COR-L47 (cell line): ENCODE data around the gene CGREF1.
A peak's percentile ranks its signal among the peaks of the same experiment; 100 is the strongest.

Source experiments
- DNase-seq: peaks from one replicate; lab custom pipeline; 2025; lab: John Stamatoyannopoulos, UW

The CGREF1 gene, protein sequence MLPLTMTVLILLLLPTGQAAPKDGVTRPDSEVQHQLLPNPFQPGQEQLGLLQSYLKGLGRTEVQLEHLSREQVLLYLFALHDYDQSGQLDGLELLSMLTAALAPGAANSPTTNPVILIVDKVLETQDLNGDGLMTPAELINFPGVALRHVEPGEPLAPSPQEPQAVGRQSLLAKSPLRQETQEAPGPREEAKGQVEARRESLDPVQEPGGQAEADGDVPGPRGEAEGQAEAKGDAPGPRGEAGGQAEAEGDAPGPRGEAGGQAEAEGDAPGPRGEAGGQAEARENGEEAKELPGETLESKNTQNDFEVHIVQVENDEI

DNA sequence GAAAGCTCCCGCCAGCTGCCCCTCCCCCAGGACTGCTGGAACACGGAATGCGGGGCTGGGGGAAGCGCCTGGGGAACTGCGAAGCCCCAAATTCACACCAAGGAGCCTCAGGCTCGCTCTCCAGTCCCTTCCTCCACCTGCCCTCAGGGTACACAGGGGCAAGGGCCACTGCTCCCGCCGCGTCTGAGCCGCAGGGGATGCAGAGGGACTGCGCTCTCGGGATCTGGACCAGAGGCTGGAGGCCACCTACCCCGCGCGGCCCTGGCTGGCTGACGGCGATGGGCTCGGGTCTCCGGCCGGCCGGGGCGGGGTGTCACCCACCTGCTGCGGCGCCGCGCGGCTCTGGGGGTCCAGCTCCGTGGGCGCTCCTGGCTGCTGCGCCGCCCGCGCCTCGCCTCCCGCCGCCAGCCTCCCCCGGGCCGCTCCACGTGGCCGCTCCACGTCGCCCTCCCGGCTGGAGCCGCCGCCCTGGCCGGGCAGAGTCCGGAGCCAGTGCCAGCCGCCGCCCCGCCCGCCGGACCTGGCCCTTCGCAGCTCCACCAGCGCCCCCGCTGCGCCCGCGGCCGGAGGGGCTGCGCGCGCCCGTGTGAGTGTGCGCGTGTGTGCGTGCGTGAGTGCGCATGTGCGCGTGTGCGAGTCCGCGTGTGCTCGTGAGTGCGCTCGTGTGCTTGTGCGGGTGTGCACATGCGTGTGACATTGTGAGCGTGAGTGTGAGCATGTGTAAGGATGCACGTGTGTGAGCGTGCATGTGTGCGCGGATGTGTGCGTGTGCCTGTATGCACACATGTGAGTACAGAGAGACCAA lies at the start of gene CGREF1:
Gene CGREF1 (minus strand): TSS at position 604 of the 805 bp plus-strand sequence. CDS start 14,762 bp downstream, outside the sequence.
- DNase-seq = peak; percentile 42

DNA sequence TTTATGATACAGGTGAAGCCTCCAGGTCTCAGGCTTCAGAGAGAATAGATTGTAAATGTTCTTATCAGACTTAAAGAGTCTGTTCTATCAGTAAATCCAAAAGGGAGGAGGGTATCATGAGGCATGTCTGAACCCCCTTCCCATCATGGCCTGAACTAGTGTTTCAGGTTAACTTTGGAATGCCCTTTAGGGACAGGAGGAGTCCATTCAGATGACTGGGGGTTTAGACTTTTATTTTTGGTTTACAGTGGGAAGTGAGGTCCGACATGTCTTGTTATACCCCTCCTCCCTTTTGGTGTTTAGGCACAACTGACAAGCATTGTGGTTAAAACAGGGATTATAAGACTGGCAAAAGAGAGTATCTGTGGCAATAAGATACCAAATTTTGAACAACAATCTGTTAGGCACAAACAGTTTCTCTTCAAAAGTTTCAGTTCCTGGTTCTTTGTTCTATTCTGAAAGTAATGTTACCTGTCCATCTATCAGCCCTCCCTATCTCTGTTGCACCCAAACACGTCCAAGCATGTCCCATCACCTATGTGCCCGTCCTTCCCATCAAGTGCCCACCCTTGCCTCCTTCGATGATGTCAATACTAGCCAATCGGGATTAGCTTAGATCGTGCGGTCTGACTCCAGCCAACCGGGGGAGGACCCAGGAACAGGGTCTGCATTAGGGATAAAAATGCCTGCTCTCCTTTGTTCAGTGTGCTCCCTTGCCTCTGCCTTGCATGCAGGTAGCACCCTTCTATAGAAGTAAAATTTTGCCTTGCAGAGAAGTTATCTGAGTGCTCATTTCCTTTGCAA lies 46.2 kb upstream of the CGREF1 start:
- DNase-seq = no peak

- no peak for DNase-seq
Measured at GRCh38 chr2:27162151-27163121, 43.5 kb upstream of the CGREF1 start.

GRCh38 chr2:27160191-27160590 lies 41.3 kb upstream of the CGREF1 start:
- no peak for DNase-seq

GRCh38 chr2:27159271-27159670 lies 40.3 kb upstream of the CGREF1 start:
- DNase-seq = no peak

GRCh38 chr2:27158468-27158867 lies 39.5 kb upstream of the CGREF1 start:
- no peak for DNase-seq

DNA sequence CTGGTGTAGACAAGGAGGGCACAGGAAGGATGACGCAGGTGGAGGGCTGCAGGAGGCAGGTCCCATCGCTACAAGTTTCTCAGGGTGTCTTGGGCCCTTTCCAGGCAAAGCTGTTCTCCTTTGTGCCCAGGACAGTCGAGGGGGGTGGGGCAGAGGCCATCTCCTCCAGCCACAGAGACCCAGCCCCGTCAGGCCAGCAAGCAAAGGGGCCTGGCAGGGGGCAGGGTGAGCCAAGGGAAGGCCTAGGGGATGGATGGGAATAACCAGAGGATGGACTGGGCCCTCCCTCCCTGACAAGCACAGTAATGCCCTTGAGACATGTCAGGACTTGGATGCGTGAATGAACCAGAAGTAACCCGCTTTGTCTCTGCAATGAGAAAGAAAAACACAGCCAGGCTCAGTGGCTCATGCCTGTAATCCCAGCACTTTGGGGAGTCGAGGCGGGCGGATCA lies 36.2 kb upstream of the CGREF1 start:
- no peak for DNase-seq

DNA sequence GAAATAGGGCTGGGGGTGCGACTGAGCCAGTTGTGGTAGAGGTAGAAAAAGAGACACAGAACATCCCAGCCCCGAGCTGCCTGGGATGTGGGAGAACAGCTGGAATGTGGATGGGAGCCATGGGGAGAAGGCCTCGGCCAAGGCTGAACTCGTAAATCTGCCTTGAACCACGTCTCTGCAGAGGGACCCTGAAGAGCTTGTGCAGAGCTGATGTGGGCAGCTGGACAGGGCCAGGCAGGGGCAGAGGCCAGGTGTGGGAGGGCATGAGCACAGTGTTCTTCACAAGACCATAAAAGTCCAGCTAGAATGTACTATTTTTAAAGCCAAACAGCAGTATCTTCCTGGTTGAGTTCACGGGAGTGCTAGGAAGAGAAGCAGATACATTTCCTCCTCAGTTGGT lies 35.6 kb upstream of the CGREF1 start:
- DNase-seq = no peak

- DNase-seq = peak; percentile 67
Measured at GRCh38 chr2:27152796-27153464, 34.0 kb upstream of the CGREF1 start.

- no peak for DNase-seq
Measured at GRCh38 chr2:27152102-27152795, 33.3 kb upstream of the CGREF1 start.

- no peak for DNase-seq
Measured at GRCh38 chr2:27150639-27151230, 31.8 kb upstream of the CGREF1 start.

DNA sequence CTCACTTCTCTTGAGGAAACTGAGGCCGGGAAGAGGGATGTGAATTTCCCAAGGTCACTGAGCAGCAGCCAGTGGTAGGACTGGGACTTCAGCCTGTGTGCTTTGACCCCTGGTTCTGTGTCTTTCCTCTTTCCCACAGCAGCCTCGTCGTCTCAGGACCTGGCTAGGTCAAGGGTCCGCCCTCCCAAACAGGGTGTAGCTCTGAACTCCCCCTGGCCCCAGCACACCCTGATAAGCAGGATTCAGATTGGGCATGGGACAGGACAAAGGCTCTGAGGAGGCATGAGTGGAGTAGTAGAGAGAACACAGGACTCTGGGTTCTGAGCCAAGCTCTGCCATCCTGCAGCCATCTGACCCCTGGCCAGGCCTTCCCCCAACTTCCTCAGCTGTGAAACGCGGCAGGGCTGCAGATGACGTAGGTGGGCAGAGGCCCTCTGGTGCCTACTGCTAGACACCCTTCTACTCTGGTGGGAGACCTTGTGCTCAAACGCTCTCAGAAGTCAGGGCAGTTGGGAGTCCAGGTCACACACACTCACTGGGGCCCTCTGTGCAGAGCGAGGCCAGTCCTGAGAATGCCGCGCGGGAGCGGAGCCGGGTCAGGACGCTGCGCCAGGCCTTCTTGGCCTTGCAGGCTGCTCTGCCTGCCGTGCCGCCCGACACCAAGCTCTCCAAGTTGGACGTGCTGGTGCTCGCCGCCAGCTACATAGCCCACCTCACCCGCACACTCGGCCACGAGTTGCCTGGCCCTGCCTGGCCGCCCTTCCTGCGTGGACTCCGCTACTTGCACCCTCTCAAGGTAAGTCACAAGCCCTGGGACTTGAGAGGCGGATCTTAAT lies 30.9 kb upstream of the CGREF1 start:
- no peak for DNase-seq

DNA sequence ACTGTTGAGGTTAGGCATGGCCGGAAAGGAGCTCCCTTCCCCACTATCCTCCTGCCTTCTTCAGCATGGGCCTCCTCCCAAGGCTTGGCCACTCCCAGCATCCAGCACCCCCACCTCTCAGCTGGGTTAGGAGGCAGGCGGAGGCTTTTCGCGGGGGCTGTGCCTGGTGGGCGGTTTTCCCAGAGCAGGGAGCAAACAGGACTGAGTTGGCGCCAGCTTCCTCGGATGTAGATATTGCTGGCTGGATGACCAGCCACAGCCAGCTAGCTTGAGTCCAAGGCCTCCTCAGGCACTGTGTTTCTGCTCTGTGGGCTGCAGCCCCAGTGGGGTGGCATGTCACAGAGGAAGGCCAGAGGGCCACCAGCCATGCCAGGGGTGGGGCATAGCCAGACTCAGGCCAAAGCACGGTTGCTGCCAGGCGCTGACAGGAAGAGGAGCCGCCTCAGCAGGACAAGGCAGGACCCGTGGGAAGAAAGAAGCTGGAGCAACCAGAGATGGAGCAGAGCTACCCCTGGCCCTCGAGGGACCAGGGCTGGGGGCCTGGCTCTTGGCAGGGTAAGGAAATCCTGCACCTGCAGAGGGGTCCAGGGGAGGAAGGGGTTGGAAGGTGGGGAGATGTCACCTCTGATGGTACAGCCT lies 30.0 kb upstream of the CGREF1 start, which contains the start of gene TCF23:
Gene TCF23 (plus strand): TSS at position 204 of the 639 bp plus-strand sequence. CDS start 130 bp downstream, at position 334.
- DNase-seq = no peak

GRCh38 chr2:27147935-27148334 lies 29.0 kb upstream of the CGREF1 start:
- no peak for DNase-seq

- no peak for DNase-seq
Measured at GRCh38 chr2:27145682-27146081, 26.8 kb upstream of the CGREF1 start.

GRCh38 chr2:27143285-27143684 lies 24.4 kb upstream of the CGREF1 start:
- no peak for DNase-seq

GRCh38 chr2:27139310-27139709 lies 20.4 kb upstream of the CGREF1 start, which contains the start of gene PRR30:
TSS of gene PRR30 (minus strand) at chr2:27139410. CDS start at chr2:27138329, 1,081 bp downstream.
- no peak for DNase-seq

DNA sequence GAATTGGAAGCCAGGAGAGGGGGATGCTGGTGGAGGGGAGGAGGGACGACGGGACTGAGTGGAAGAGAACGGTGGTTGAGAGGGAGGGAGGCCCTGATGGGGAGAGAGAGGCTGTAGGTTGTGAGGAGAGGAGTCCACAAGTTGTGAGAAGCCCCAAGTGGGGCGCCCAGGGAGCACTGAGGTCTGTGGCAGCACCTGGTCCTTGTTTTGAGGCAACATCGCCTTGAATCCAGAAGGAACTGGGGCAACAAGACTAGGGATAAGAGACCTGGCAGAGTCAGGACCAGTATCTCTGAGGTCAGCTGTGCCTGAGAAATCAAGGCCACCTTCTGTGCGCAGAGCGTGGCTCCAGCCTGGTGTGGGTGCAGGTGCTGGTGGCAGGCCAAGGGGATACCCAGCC lies 19.2 kb upstream of the CGREF1 start:
- no peak for DNase-seq
